Amniotic stem cell (primary cell): ENCODE results near the gene AP2M1.

Experiments used
- DNase-seq: peaks from one replicate; lab custom pipeline; 2025; lab: John Stamatoyannopoulos, UW

AP2M1 gene

DNA sequence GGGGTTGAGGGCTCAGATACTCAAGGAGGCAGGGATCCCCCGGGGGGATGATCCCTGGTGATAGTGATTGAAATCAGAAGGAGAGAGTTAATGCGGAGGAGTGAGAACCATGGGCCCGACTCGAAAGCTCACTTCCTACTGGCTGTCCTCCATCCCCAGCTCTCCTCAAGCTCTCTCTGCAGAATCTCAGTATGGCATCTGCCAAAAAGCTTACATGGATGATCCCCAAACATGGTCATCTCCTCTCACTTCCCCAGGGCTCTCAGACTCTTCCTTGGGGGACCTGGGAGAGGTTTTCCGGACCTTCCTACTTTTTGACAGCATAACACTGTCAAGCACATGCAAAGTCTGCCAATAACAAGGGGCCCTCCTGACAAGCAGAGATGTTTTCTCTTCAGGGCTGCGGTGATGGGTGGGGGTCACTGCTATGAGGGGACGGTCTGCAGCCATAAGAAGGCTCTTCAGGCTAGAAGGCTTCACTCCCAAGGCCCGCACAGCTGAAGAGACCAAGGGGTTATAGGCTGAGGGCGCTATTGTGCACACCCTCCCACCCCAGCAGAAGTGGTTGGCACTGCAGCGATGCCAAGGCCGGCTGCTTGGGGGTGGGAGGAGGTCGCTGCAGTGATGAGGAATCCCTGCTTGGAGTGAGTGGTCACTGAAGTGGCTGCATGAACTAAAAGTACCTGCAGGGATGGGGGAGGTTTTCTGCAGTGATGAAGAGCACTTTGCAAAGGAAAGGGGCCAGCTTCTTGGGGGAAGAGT, 53.9 kb downstream of the AP2M1 start:
- no peak for DNase-seq

DNA sequence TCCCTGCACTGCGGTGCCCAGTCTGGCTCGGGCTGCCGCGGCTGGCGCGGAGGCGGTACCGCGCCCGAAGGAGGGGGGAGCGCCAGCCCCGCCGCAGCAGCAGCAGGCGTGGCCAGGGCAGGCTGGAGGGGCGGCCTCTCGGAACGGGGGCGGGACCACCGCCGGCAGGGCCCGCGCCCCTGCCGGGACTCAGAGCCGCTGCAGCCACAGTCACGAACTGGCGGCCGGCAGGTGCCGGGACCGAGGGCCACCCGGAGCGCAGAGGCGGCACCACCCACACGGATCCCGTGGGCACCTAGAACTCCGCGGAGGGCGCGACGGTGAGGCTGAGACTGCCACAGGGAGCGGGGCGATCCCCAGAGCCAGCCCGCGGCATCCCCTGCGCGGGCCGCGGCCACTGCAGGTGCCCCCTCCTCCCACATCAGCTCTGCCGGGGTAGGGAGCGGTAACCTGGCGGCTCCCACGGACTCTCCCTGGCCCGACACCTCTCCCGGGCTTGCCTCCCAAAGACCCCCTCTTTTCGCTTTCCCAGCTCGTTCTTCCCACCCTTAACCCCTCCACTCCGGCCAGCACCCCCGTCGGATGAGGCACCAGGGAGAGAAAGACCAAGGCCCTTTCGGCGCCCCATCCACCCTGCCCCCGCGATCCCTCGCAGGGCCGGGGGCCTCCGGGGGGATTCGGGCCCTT, 54.9 kb downstream of the AP2M1 start, which contains the start of gene VWA5B2:
Gene VWA5B2, plus strand, starts transcription at position 192 of the 687 bp plus-strand sequence. CDS start 944 bp downstream, outside the sequence.
- DNase-seq = no peak

DNA sequence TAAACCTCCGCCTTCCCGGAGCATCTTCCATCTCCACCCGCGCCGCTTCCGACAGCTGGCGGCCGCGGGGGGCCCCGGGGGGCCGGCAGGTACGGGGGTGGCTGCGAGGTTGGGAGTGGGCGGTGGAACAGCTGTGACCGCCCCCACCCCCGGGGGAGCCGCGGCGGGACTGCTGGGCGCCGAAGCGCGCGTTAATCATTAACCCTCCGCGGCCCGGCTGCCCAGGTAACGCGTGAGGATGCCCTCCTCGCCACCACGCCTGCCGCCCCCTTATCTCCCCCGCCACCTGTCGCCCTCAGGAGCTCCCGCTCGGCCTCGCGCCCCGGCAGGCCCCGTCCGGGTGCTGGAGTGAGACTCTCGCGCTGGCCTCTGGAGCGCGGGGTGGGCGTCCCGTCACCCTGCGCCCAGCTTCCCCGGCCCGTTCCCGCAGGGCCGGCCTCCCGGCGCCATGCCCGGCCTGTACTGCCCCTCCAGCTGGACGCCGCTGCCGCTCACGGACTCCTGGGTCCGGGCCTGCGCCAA, 55.5 kb downstream of the AP2M1 start:
- DNase-seq = no peak

DNA sequence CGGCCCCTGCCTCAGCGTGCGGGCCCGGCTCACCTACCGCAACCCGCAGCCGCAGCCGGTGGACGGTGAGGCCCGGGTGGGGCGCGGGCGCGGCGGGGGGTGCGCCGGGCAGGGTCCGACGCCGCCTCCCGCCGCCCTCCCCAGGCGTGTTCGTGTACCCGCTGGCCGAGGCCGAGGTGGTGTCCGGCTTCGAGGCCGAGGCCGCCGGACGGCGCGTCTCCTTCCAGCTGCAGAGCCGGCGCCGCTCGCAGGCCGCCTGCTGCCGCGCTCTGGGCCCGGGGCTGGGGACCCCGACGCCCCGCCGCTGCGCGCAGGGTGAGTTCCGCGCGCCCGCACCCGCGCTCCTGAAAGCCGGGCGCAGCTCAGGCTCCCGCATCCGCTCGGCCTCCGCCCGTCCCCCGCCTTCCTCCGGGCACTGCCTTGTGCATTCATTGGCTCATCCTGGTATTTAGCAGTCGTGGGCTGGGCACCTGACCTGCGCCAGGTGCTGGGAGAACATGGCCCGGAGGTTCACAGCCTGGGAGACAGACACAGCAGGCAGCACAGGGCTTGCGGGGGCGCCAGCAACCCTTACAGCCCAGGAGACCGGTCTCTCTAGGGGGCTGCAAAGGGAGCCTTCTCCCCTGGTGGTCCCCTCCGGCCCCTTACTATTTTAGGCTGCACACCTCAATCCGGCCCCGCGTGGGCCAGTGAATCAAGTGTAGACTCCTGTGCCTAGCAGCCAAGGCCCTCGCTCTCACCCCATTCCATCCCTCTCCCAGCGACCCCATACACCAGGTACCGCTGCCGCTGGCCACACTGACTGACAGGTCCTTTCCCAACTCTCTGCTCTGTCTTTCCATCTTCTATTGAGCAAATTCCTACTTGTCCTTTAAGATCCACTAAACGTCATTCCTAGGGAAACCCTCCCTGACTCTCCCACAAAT, 56.2 kb downstream of the AP2M1 start:
- DNase-seq = no peak

GRCh38 chr3:184231671-184232070, 57.0 kb downstream of the AP2M1 start:
- no peak for DNase-seq

DNA sequence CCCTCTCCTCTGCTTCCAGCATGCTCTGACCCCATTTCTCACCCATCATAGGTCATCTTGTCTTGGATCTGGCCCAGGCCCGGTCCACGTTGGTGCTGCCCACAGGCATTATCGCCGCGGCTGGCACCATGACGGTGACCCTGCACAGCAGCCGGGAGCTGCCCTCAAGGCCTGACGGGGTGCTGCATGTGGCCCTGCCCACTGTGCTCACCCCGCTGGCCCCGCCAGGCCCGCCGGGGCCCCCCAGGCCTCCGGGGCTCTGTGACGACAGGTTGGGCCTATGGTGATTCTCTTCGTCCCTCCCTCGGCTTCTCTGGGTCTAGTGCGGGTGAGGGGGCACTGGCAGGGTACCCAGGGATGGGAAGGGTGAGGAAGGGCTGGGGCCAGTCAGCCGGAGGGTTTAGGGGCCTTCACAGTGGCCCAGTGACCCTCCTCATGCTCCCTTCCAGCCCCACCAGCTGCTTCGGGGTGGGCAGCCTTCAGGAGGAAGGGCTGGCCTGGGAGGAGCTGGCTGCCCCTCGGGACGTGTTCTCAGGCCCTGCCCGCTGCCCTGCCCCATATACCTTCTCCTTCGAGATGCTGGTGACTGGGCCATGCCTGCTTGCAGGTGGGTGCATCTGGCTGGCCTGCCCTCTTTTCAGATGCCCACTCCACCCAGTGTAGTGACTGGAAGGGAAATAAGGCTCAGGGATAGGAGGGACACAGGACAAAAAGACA, 58.6 kb downstream of the AP2M1 start:
- DNase-seq = no peak
